GM21619 (cell line): ENCODE data around the gene FOXN3.

Source experiments
- ATAC-seq: cut with Tn5 transposase; IDR thresholded peaks from one replicate; pipeline ENCODE4 v1.9.1; 2021; ENCODE audit not compliant: unreplicated experiment

Gene FOXN3

GRCh38 chr14:89432226-89432625 lies 15.2 kb upstream of the FOXN3 start:
- no peak for ATAC-seq

DNA sequence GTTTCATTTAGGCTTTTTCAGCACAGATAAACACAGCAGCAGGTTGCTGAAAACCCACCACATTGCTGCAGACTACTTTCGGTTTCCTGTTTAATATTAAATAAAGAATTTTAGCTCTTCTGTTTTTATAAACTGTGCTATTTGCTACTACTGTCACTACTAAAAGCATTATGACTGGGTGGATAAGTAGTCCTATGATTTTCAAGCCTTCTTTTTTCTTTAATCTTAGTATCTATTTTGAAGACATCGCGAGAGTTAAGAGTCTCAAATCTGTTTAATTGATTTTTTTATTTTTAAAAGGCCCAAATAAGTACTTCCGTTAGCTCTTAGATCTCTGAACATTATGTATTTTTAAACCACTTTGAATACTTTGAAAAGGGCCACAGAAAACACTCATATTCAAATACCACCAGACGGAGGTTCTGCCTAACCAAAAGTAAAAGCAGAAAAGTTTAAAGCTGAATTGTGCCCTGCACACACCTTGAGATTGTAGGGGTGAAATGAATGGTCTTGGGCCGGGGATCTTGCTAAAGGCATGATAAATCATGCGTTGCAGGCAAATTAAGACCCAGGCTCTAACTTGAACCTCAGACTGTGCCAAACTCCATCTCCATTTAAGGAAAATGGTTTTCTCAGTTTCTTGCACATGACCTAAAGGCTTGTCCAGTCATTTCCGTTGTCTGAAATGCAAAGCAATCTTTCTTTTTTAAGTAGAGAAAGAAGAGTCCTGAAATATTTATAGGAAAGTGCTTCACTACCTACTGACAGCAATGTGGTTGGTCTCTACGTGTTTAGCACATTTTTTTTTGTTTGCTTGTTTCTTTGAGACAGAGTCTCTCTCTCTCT lies 13.6 kb upstream of the FOXN3 start:
- ATAC-seq: peak; percentile 84

DNA sequence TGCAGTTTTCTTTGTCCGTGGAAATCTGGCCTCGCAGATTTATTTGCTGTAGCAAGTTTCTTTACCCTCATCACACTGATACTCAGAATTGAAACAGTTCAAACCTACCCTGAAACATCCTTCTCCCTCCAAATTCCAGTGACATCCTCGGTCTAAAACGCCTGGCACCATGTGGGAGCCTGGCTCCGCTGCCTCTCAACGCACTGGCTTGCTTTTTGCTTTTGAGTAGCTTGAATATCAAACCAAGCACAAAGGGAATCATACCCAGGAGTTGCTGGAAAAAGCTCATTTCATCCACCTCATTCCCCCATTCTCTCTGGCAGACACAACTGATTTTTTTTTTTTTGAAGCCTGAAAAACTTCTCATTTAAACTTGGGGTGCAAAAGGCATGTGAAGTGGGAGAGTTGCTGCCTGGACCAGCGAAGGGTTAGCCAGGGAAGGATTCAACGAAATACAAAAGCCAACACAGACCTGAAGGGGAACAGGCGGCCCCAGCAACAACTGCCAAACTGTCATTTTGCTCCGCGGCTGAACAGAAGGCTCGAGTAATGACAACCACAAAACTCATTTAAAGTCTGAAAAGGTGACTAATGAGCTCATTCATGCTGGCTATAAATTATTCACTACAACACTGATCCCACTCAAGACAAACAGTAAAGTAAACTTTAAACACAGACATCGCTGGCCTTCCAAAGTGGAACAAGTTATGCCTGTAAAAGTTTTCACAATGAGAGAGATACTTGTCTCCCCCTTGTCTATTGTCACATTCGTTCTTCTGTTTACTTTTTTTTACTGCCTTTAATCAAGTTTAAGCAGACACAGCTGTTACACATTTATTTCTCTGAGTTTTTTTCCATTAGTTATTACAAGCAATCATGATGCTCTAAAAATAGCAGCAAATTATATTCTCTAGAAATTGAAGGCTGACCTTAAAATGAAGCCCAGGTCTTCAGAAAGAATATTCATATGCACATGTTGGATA lies 12.5 kb upstream of the FOXN3 start:
- no peak for ATAC-seq

DNA sequence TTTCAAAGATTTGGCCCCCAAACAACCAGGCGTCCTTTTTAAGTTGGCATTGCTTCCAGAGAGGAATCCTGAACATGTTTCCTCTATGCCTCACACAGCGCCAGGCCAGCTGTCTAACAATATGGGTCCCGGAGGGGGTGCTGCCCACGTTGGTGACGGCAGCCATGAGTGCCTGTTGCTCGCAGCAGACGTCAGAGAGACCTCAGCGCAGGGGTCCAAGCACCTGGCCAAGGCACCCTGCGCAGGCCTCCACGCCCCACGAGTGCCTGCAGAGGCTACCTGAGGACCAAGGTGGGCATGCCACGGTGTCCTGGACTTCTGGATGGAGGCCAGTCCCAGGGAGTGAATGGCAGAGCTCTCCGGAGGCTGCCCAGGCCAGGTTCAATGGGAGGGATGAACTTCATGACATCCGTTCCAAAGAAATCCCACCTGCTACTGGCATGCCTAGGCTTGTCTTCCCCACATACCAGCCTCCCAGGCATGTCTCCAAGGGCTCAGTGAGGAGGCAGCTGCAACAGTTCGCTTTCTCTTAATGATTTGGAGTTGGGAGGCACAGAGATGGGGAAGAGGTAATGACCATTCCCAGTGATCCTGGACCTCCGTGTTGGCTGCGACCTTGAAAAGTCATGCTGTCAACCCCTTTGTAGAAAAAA lies 11.6 kb upstream of the FOXN3 start:
- no peak for ATAC-seq

GRCh38 chr14:89428173-89428523 lies 11.1 kb upstream of the FOXN3 start:
- ATAC-seq: no peak

DNA sequence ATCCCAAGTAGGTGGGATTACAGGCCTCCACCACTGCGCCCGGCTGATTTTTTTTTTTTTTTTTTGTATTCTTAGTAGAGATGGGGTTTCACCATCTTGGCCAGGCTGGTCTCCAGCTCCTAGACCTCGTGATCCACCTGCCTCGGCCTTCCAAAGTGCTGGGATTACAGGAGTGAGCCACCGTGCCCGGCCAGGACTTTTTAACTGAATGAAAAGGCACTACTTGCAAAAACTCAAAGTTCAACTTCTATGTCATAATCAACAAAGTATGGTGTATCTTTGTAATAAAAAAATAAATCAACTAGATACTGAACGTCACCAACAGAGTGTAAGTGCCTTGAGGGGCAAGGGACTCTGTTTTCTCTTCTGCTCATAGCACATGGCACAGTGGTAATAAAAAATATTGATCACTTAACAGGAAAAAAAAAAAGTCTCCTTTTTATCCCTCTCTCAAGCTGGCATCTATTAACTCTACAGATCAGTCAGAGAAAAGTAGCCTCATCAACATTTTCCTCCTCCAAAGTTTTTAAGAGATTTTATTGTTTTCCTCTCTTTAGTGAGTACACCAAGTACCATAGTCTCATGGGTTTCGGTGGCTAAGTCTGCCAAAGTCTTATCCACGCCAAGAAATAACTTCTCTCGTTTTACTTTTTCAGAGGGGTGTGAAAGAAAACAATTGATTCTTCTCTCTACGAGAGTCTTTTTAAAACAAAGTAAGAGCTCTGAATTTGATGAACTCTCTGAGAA lies 10.6 kb upstream of the FOXN3 start:
- ATAC-seq: no peak

GRCh38 chr14:89425931-89426330 lies 8.9 kb upstream of the FOXN3 start:
- ATAC-seq: peak; percentile 19

- no peak for ATAC-seq
Observed at GRCh38 chr14:89424241-89424640, 7.2 kb upstream of the FOXN3 start.

DNA sequence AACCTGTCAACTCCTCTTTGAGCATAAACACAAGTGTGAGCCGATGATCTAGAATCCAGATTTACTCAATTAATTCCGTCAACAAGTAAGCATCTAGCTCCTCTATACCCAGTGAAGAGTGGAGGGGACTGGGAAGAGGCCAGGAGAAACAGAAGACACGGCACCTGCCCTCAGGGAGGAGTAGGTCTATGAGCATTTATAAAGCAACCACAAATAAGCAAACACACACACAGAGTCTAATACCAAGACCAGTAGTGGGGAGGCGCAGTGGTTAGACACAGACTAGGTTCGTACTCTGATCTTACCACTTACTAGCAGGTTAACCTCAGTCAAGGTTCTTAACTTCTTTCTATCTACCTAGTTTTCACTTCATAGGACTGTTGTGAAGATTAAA lies 5.9 kb upstream of the FOXN3 start:
- ATAC-seq: no peak

DNA sequence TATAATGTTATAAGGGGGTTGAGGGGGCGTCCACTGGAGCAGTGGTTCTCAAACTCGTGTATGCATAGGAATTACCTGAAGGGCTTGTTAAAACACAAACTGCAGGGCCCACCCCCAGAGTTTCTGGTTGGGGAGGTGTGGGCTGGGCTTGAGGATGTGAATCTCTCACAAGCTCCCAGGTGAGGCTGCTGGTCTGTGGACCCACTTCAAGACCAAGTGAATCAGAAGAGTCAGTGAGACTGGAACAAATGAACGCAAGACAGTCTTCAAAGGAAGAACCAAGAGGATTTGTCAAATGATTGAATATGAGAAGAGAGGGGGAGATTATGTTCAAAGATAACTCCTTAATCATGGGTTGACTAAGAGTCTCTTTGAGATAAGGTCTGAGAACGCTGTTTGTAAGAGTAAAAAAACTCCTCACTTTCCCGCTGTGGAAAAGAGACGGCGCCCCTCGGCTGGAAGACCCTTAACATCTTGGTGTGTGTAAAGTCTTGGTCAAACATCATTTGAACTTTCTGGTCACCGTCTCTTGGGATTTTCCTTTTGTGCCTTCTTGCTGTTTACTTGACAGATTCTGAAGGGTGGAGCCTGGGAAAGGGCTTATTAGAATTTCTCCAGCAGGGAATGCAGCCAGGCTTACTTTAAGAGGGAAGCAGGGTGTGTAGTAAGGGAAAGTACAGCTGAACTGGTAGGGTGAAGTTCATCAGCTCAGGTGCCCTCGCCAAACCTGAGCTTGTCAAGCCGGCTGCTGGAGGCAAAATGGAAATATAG lies 5.3 kb upstream of the FOXN3 start:
- no peak for ATAC-seq

GRCh38 chr14:89420502-89420901 lies 3.5 kb upstream of the FOXN3 start:
- ATAC-seq: no peak

- ATAC-seq: no peak
Observed at GRCh38 chr14:89419973-89420482, 3.0 kb upstream of the FOXN3 start.

DNA sequence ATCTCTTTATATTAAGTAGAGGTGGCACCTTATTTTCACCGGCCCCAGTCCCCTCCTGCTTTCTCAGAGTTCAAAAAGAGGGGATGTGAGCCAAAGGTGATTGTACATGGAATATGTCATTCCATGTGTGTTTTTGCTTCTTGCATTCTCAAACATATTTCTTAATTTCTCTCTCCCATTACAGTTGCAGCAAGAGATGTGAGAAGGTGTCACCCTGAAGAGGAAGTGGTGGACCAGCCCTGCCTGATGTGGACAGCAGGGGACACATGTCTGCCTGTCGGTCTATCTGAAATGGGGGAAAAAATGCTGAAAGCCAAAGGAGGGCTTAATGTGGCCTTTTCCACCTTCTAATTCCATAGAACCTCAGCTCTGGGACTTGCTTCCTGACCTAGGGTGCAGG lies 1.9 kb upstream of the FOXN3 start:
- no peak for ATAC-seq

GRCh38 chr14:89418452-89418851 lies 1.4 kb upstream of the FOXN3 start:
- ATAC-seq: no peak

DNA sequence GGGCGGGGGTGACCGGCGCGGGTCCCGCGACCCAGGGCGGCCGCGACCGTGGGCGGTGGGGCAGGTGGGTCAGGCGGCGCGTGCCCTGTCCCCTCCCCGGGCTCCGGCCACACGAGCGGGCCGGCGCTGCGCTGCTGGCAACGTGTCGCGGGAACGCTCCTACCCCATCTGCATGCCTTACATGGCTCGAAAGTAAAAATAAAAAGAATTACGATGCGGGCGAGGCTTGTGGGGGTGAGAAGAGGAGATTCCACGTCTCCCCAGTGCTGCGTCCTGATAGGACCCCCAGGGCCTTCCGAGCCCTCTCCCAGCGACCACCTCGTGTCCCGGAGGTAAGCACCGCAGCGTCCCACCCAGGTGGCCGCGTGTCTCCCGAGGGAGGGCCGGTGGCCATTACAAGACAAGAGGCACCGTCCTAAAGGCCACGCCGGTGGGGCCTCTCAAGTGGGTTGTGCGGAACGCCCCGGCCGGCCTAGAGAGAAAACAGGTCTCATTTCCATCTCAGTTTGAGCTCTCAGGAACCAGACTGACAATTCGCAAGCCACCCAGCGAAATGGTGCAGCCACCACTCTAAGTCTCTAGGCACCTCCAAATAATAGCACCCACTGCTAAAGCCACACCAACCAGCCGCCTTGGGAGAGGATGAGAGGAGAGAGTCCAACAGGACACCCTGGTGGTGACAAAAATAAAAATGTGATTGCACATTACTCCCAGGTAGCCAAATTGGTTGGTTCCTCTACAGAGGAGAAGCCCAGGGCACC lies 612 bp upstream of the FOXN3 start:
- ATAC-seq: peak; percentile 52

DNA sequence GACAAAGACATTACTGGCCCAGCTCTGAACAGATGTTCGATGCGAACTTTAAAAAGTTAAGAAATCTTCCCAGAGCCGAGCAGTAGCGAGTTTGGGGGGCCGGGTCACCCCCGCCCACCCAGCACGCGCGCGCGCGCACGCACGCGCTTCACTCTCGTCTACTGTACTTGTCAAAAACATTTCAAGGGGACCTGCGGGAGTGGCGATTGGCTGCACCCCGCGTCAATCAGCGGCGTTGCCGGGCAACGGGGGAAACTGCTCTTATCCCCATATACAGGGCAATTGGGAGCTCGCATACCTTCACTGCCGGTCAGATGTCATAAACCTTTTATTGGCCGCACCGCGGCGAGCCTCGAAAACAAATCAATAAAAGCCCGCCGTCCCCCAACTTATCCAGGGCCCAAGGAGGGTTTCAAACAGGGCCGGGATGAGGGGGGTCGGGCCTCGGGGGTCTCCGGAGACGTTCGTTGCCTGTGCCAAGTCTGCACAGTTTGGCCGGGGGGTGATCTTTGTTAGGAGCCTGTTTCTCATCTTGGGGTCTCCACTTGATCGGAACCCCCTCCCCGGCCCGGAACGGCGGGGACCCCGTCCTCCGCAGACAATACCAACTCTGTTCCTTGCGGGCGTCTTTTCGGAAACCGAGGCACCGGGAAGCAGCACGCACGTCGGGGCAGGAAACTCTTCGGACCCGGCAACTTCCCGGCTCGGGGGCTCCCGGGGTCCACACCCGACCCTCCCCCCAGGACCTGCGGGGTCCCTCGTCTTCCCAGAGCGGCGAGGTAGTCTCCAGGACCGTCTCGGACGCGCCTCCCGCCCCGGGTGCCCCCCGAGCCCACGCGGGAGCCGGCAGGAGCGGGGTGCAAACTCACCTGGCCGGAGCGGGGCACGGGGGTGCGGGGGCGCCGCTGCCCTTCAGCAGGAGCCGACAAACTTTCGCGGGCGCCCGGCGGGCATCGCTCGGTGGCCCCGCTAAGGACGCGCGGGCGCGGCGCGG lies 734 bp downstream of the FOXN3 start:
- peak; percentile 82 for ATAC-seq

- ATAC-seq: no peak
Observed at GRCh38 chr14:89415159-89415558, 1.9 kb downstream of the FOXN3 start.

GRCh38 chr14:89411976-89412375 lies 5.1 kb downstream of the FOXN3 start:
- no peak for ATAC-seq
